A673 (cell line): ENCODE measurements around the gene CASD1. TPM values are rescaled to one million over a fixed set of nuclear protein-coding genes. Genes with fewer than 3 reads are reported as not detected.

ENCODE experiments used
- BruUV-seq: library from RNA; stranded (reverse); fragments of 400-500 nt; replicated peaks from 2 replicates; lab custom pipeline; 2021; lab: Mats Ljungman, UMichigan
- CTCF ChIA-PET: fragments of 300-600 bp; sonication (Branson Sonifier 250); formaldehyde crosslinking; loops from one replicate; lab custom pipeline; 2022; ENCODE audit warnings: antibody characterized with exemption; lab: Charles Lee
- POLR2A ChIA-PET: fragments of 300-600 bp; sonication (Branson Sonifier 250); formaldehyde crosslinking; loops from one replicate; lab custom pipeline; 2022; ENCODE audit warnings: antibody characterized with exemption; ENCODE audit not compliant: low non-redundant PET; lab: Charles Lee
- DNase-seq: peaks from one replicate; pipeline ENCODE4 v3.0.0-alpha.2; 2015; ENCODE audit warnings: low spot score
- H3K27ac ChIP-seq: fragments of 200-600 bp; sonication (generic); 2 replicates; pipeline ENCODE4 v1.5.1; 2016; ENCODE audit warnings: mixed run types, low read depth, mild to moderate bottlenecking, mixed read lengths, antibody characterized with exemption, low read length; ENCODE audit not compliant: poor library complexity, severe bottlenecking
- H3K27me3 ChIP-seq: fragments of 200-600 bp; sonication (generic); replicated peaks from 2 replicates; pipeline ENCODE4 v1.6.1; 2017; ENCODE audit warnings: mixed run types, low read depth, mild to moderate bottlenecking, mixed read lengths, antibody characterized with exemption, low read length; ENCODE audit not compliant: insufficient read depth, poor library complexity
- H3K36me3 ChIP-seq: fragments of 200-600 bp; sonication (generic); 2 replicates; pipeline ENCODE4 v1.6.1; 2016; ENCODE audit warnings: mixed run types, mild to moderate bottlenecking, mixed read lengths, antibody characterized with exemption, low read length; ENCODE audit not compliant: insufficient read depth, poor library complexity, severe bottlenecking
- H3K4me1 ChIP-seq: fragments of 200-600 bp; sonication (generic); 2 replicates; pipeline ENCODE4 v1.6.1; 2017; ENCODE audit warnings: mixed run types, mild to moderate bottlenecking, mixed read lengths, antibody characterized with exemption, low read length; ENCODE audit not compliant: insufficient read depth, poor library complexity, severe bottlenecking
- H3K4me3 ChIP-seq: fragments of 200-600 bp; sonication (generic); 2 replicates; pipeline ENCODE4 v1.5.1; 2016; ENCODE audit warnings: low read depth, mixed run types, mild to moderate bottlenecking, mixed read lengths, low read length; ENCODE audit not compliant: poor library complexity, severe bottlenecking
- H3K9me3 ChIP-seq: fragments of 200-600 bp; sonication (generic); 2 replicates; pipeline ENCODE4 v1.6.1; 2016; ENCODE audit warnings: mixed run types, low read depth, mild to moderate bottlenecking, mixed read lengths, antibody characterized with exemption, low read length; ENCODE audit not compliant: poor library complexity, severe bottlenecking
- CTCF ChIP-seq: fragments of 300-800, 200-600 bp; sonication (generic); conservative IDR thresholded peaks from 2 replicates; pipeline ENCODE4 v1.5.1; 2017; ENCODE audit warnings: low read depth, mild to moderate bottlenecking, antibody characterized with exemption, low read length, moderate library complexity, mixed read lengths
- EZH2 ChIP-seq: fragments of 200-600 bp; sonication (generic); IDR thresholded peaks from 2 replicates; pipeline ENCODE4 v1.6.1; 2017; ENCODE audit warnings: borderline replicate concordance, low read depth, mild to moderate bottlenecking, mixed read lengths, antibody characterized with exemption, low read length; ENCODE audit not compliant: poor library complexity, severe bottlenecking
- intact Hi-C: fragments of 100-400 bp; cut with micrococcal nuclease; formaldehyde crosslinking; loops from one replicate; pipeline ENCODE4 v1.10.0; 2022; ENCODE audit not compliant: unreplicated experiment
- total RNA-seq: library from RNA; stranded (reverse); gene quantifications from 2 replicates; pipeline ENCODE4 v1.2.3, GENCODE V29; 2021

The CASD1 gene
- total RNA-seq, 1 experiment from 2014 or later, result 17.0 TPM

DNA sequence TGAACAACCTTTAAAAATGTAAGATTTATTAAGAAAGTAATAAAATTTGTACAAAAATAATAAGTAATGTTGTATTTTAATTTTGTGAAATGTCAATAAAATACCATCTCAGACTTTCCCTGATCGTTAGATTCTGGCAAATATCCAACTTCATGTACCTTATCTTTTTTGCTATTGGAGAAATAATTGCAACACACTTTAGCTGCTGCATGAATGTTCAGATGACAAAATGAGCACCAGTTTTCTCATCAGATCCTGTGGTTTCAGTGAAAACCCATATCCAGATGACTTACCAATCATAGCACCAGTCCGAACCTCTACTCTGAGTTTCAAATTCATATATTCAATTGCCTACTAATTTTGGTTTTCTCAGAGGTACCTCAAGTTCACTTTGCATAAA, 69.9 kb downstream of the CASD1 start:
- Histone ChIP-seq H3K9me3 (peaks cover 4% of the 10 kb centered on the region), H3K4me1 (no peaks in the 10 kb centered on the region), H3K27ac (no peak overlapping the region), H3K36me3 (no peaks in the 10 kb centered on the region), H3K27me3 (no peaks in the 10 kb centered on the region), H3K4me3 (no peak overlapping the region)
- CTCF ChIA-PET, result no interaction called here
- intact Hi-C loops, result no loop called here
- TF ChIP-seq EZH2, result no peak
- TF ChIP-seq CTCF, result no peak
- no TSS peak for BruUV-seq
- POLR2A ChIA-PET, result no interaction called here
- no peak for DNase-seq

- Histone ChIP-seq H3K9me3 (peaks cover 4% of the 10 kb centered on the region), H3K27ac (no peak overlapping the region), H3K4me3 (no peak overlapping the region), H3K4me1 (no peaks in the 10 kb centered on the region), H3K36me3 (no peaks in the 10 kb centered on the region), H3K27me3 (no peaks in the 10 kb centered on the region)
- intact Hi-C loops, result no loop called here
- ChIA-PET CTCF (no interaction called here), POLR2A (no interaction called here)
- no peak for TF ChIP-seq EZH2
- no peak for TF ChIP-seq CTCF
- DNase-seq, result no peak
- no TSS peak for BruUV-seq
These were observed 71.0 kb downstream of the CASD1 start for GRCh38 chr7:94580601-94581000.

DNA sequence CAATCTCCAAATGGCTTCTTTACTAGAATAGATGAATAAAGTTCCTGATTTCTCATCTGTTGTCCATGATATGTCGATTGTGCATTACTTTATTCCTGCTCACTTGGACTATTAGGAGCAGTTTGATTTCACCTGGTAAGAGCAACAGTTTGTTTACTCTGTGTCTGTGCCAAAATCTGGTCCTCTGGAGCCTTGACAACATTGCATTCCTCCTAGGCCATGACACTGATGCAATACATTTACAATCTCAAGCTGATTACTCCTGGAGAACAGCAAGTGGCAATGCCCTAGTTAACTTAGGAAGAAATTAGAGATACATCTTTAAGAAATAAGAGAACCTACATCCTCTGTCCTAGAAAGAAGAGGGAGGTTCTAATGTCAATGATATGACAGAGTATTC, 74.5 kb downstream of the CASD1 start:
- Histone ChIP-seq H3K36me3 (no peaks in the 10 kb centered on the region), H3K27ac (no peak overlapping the region), H3K4me3 (no peak overlapping the region), H3K27me3 (no peaks in the 10 kb centered on the region), H3K4me1 (no peaks in the 10 kb centered on the region), H3K9me3 (no peaks in the 10 kb centered on the region)
- CTCF ChIA-PET, result no interaction called here
- TF ChIP-seq EZH2, result no peak
- no peak for TF ChIP-seq CTCF
- DNase-seq, result no peak
- BruUV-seq, result no TSS peak
- intact Hi-C loops, result no loop called here
- POLR2A ChIA-PET, result no interaction called here
